Measurements from ENCODE around the gene RC3H2.

- no peak for TF ChIP-seq TEAD4 (IDR thresholded peaks at IDR 0.05)
- no peak for TF ChIP-seq REST (IDR thresholded peaks at IDR 0.05; ENCODE audit: low read depth)
- TF ChIP-seq EGR1 (IDR thresholded peaks at IDR 0.05) = no peak
- no peak for TF ChIP-seq EP300 (IDR thresholded peaks at IDR 0.05; ENCODE audit: borderline replicate concordance)
- no peak for TF ChIP-seq YY1 (IDR thresholded peaks at IDR 0.05; ENCODE audit: low read depth)
- TF ChIP-seq TAF1 (IDR thresholded peaks at IDR 0.05; ENCODE audit: low read depth) = no peak
- TF ChIP-seq MAX (IDR thresholded peaks at IDR 0.05) = no peak
These were observed 83.1 kb downstream of the RC3H2 start for GRCh38 chr9:122822056-122822455.
